ENCODE data around the gene NVL. TPM values are rescaled to one million over a fixed set of nuclear protein-coding genes. Genes with fewer than 3 reads are reported as not detected.

NVL gene
- total RNA-seq, 1 experiment from 2014 or later = 21.9 TPM

DNA sequence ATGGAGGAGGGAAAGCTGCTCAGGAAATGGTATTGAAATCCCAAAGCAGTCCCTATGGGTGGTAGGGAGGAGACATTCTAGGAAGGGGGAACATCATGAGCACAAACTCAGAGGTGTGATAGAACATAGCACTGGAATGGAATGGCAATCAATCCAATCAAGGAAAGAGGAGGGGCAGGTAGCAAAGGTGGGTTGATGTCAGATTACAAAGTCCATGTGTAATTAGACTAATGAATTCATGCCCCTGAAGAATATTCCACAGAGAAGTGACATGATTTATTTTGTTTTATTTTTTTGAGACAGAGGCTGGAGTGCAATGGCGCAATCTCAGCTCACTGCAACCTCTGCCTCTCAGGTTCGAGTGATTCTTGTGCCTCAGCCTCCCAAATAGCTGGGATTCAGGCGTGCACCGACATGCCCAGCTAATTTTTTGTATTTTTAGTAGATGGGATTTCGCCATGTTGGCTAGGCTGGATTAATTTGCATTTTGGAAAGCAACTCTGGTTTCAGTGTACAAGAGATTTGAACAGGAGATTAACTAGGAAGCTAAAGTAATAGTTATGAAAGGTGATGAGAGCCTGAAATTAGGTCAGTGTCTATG lies 110.9 kb downstream of the NVL start (continued):
- TF ChIP-seq, protein P1, sequence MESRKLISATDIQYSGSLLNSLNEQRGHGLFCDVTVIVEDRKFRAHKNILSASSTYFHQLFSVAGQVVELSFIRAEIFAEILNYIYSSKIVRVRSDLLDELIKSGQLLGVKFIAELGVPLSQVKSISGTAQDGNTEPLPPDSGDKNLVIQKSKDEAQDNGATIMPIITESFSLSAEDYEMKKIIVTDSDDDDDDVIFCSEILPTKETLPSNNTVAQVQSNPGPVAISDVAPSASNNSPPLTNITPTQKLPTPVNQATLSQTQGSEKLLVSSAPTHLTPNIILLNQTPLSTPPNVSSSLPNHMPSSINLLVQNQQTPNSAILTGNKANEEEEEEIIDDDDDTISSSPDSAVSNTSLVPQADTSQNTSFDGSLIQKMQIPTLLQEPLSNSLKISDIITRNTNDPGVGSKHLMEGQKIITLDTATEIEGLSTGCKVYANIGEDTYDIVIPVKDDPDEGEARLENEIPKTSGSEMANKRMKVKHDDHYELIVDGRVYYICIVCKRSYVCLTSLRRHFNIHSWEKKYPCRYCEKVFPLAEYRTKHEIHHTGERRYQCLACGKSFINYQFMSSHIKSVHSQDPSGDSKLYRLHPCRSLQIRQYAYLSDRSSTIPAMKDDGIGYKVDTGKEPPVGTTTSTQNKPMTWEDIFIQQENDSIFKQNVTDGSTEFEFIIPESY (IDR thresholded peaks at IDR 0.05; ENCODE audit: extremely low read depth, insufficient replicate concordance, low read length) = no peak
- TF ChIP-seq EZH2 (IDR thresholded peaks at IDR 0.05) = no peak
- TF ChIP-seq, protein P2, sequence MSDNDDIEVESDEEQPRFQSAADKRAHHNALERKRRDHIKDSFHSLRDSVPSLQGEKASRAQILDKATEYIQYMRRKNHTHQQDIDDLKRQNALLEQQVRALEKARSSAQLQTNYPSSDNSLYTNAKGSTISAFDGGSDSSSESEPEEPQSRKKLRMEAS (IDR thresholded peaks at IDR 0.05) = no peak
- TF ChIP-seq ELF1 (IDR thresholded peaks at IDR 0.05; ENCODE audit: borderline replicate concordance, low read depth) = no peak
- no peak for TF ChIP-seq POLR2A (IDR thresholded peaks at IDR 0.05; ENCODE audit: borderline replicate concordance, extremely low read depth, insufficient read depth, insufficient read length)
- TF ChIP-seq SIN3A (IDR thresholded peaks at IDR 0.05; ENCODE audit: low read depth) = no peak
- no peak for TF ChIP-seq JUND (IDR thresholded peaks at IDR 0.05)
- no peak for TF ChIP-seq ZFX (IDR thresholded peaks at IDR 0.05)

DNA sequence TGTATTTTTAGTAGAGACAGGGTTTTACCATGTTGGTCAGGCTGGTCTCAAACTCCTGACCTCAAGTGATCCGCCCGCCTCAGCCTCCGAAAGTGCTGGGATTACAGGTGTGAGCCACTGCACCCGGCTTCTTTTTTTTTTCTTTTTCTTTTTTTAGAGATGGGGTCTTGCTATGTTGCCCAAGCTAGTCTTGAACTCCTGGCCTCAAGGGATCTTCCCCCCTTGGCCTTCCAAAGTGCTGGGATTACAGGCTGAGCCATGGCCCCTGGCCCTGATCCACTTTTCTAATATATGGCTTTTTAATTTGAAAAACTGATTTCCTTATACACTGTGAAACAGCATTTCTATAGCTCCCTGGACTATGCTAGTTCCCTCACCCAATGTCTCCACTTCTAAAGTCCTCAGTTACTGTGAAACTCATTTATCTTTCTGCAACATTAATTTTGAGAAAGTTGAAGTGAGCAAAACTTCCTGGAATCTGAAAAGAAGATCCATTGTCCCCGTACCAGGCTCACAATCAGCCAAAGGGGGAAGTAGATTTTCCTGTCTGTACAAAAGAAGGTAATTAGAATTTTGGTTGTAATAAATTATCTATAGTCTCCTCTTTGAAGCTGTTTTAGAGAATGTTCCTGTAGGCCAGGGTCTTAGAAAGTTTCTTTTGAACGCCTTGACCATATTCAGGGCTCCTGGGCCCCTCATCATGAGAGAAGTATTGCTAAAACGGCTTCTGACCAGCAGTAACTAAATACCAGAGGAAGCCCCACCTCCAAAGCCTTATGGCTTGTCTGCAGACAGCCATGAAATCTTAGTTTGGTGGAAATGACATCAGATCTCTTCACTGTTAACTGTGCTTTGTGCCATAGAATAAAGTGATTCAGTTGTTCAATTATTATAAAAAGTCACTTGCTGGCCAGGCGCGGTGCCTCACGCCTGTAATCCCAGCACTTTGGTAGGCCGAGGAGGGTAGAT lies 112.0 kb downstream of the NVL start:
- H3K27me3 ChIP-seq (ENCODE audit: insufficient read depth, low read length) = no peaks in the 10 kb centered on the region
- no peak overlapping the region for H3K4me2 ChIP-seq (ENCODE audit: low read length)
- BruUV-seq (replicated peaks) = no TSS peak
- H3K9ac ChIP-seq (ENCODE audit: low read length) = no peak overlapping the region
- H3K9me2 ChIP-seq (ENCODE audit: insufficient read depth) = no peaks in the 10 kb centered on the region
- ChIA-PET CTCF (no interaction called here), RAD21 (ENCODE audit: low non-redundant PET in 1 of 2, low total read pairs in 2 of 2, uncharacterized antibody in 2 of 2, unreplicated experiment in 2 of 2) (no interaction called here), POLR2A (no interaction called here)
- ATAC-seq = no peak
- DNase-seq (ENCODE audit: low read depth, low spot score) = no peak
- H3K4me1 ChIP-seq (ENCODE audit: control insufficient read depth in 1 of 2, insufficient read depth in 2 of 2, low read length in 2 of 2) = peaks cover 0 to 2% of the 10 kb centered on the region in 2 experiments; a peak in 1 of 4 replicates
- intact Hi-C loops (cut with micrococcal nuclease) = no loop called here
- no peaks in the 10 kb centered on the region for H3K9me3 ChIP-seq (ENCODE audit: control insufficient read depth in 1 of 2, insufficient read depth in 1 of 2, low read depth in 1 of 2, low read length in 2 of 2)
- H3K4me3 ChIP-seq (replicated peaks in 1 of 2; ENCODE audit: low read depth in 1 of 2, low read length in 2 of 2) = no peak overlapping the region
- TF ChIP-seq POLR2AphosphoS5 (IDR thresholded peaks at IDR 0.05; ENCODE audit: low read depth, low read length) (no peak), SIN3A (IDR thresholded peaks at IDR 0.05; ENCODE audit: low read depth) (no peak), FOSL1 (IDR thresholded peaks at IDR 0.05; ENCODE audit: low read depth) (no peak), CBX3 (IDR thresholded peaks at IDR 0.05; ENCODE audit: low read depth) (no peak), JUND (IDR thresholded peaks at IDR 0.05) (no peak), ELF1 (IDR thresholded peaks at IDR 0.05; ENCODE audit: borderline replicate concordance, low read depth) (no peak), CEBPB (IDR thresholded peaks at IDR 0.05; ENCODE audit: low read depth) (no peak), YY1 (IDR thresholded peaks at IDR 0.05; ENCODE audit: extremely low read depth, insufficient replicate concordance, low read depth, low read length) (no peak), SP1 (IDR thresholded peaks at IDR 0.05; ENCODE audit: low read depth) (no peak), EZH2 (IDR thresholded peaks at IDR 0.05) (no peak), TCF7L2 (IDR thresholded peaks at IDR 0.05; ENCODE audit: borderline replicate concordance, extremely low read depth, insufficient read depth, insufficient read length) (no peak), ZFX (IDR thresholded peaks at IDR 0.05) (no peak), SRF (IDR thresholded peaks at IDR 0.05; ENCODE audit: low read depth) (no peak), POLR2A (IDR thresholded peaks at IDR 0.05; ENCODE audit: borderline replicate concordance, extremely low read depth, insufficient read depth, insufficient read length) (no peak)
- TF ChIP-seq, protein P3, sequence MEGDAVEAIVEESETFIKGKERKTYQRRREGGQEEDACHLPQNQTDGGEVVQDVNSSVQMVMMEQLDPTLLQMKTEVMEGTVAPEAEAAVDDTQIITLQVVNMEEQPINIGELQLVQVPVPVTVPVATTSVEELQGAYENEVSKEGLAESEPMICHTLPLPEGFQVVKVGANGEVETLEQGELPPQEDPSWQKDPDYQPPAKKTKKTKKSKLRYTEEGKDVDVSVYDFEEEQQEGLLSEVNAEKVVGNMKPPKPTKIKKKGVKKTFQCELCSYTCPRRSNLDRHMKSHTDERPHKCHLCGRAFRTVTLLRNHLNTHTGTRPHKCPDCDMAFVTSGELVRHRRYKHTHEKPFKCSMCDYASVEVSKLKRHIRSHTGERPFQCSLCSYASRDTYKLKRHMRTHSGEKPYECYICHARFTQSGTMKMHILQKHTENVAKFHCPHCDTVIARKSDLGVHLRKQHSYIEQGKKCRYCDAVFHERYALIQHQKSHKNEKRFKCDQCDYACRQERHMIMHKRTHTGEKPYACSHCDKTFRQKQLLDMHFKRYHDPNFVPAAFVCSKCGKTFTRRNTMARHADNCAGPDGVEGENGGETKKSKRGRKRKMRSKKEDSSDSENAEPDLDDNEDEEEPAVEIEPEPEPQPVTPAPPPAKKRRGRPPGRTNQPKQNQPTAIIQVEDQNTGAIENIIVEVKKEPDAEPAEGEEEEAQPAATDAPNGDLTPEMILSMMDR (IDR thresholded peaks at IDR 0.05 in 2 of 3, conservative IDR thresholded peaks at IDR 0.05 in 1 of 3; ENCODE audit: borderline replicate concordance in 1 of 3, insufficient read depth in 1 of 3, low read depth in 2 of 3, low read length in 2 of 3) = no peak
- no peak overlapping the region for H2AFZ ChIP-seq (ENCODE audit: low read depth, low read length, poor library complexity, severe bottlenecking)
- H3K27ac ChIP-seq (ENCODE audit: low read depth, low read length) = no peak overlapping the region
- no peaks in the 10 kb centered on the region for H4K20me1 ChIP-seq (ENCODE audit: insufficient read depth)
- no peaks in the 10 kb centered on the region for H3K36me3 ChIP-seq (ENCODE audit: control insufficient read depth in 1 of 2, insufficient read depth in 2 of 2, low read length in 2 of 2)
- no peaks in the 10 kb centered on the region for H3K79me2 ChIP-seq (ENCODE audit: insufficient read depth, low read length)

All from HCT116 (cell line).